GM18499 (cell line): ENCODE data around the gene HERC4.
"Not testable (repeated sequence)": the region's sequence is repeated elsewhere in the genome, so short reads cannot be mapped to it uniquely, and the experiment has no call there.

Experiments used
- ATAC-seq: cut with Tn5 transposase; IDR thresholded peaks from one replicate; pipeline ENCODE4 v1.9.1; 2021; ENCODE audit warnings: moderate number of reproducible peaks; ENCODE audit not compliant: insufficient read depth, unreplicated experiment

Gene HERC4

DNA sequence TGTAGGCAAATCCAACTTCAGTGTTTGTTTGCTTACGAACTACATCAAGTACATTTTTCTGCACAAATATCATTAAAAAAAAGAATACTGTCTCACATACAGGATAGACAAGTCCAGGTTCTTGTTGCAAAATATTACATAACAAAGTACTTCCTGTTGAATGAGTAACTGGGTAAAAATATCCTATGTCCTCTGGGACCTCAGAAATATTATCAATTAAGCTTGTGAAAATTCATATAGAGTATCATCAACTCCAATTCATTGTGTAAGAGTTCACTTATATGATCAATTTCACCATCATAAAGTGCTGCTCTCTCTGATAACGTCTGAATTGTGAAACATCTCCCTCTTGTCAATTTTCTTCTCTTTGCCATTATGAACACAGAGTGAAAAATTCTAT lies 22.6 kb downstream of the HERC4 start:
- no peak for ATAC-seq

DNA sequence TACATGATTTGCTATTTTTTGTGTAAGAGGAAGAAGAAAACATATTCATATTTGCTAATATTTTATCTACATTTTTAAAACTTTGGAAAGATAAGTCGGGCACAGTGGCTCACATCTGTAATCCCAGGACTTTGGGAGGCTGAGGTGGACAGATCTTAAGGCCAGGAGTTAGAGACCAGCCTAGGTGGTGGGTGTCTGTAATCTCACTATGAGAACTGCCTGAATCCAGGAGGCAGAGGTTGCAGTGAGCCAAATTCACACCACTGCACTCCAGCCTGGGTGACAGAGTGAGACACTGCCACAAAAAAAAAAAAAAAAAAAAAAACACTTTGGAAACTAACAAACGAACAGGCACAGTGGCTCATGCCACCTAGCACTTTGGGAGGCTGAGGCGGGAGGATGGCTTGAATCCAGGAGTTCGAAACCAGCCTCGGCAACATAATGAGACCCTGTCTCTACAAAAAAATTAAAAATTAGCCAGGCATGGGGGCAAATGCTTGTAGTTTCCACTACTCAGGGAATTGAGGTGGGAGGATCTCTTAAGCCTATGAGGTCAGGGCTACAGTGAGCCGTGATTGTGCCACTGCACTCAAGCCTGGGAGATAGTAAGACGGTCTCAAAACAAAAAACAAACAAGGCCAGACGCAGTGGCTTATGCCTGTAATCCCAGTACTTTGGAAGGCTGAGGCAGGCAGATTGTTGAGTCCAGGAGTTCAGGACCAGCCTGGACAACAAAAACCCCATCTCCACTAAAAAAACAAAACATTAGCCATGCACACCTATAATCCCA lies 25.6 kb downstream of the HERC4 start:
- ATAC-seq: no peak

DNA sequence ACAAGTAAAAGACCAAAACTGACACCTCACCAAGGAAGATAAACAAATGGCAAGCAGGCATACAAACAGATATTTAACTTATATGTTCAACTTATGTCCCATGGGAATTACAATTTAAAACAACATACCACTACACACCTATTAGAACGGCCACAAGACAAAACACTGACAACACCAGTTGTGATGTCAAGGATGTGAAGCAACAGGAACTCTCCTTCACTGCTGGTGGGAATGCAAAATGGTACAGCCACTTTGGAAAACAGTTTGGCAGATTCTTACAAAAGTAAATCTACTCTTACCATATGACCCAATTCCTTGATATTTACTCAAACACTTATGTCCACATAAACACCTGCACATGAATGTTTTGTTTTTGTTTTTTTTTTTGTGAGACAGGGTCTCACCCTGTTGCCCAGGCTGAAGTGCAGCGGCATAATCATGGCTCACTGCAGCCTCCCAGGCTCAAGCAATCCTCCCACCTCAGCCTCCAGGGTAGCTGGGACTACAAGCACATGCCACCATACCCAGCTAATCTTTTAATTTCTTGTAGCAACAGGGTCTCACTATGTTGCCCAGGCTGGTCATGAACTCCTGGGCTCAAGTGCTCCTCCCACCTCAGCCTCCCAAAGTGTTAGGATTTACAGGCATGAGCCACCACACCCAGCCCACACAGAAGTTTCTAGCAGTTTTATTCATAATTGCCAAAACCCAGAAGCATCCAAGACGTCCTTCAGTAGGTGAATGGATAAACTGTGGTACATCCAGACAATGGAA lies 27.3 kb downstream of the HERC4 start:
- no peak for ATAC-seq

DNA sequence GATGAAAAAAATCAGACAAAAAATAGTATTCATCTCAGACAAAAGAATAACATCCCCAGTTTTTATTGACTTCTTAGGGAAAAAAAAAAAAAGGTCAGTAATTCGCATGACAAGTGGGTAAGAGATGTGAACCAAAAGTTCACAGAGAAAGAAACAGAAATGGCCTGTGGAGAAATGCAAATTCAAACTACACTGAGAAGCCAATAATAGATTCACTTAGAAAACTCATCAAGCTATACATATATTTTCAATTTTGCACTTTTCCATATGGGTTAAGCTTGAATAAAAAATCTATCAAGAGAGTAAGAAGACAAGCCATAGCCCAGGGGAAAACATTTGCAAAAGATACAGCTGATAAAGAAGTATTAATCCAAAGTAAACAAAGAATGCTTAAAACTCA lies 28.0 kb downstream of the HERC4 start:
- no peak for ATAC-seq

DNA sequence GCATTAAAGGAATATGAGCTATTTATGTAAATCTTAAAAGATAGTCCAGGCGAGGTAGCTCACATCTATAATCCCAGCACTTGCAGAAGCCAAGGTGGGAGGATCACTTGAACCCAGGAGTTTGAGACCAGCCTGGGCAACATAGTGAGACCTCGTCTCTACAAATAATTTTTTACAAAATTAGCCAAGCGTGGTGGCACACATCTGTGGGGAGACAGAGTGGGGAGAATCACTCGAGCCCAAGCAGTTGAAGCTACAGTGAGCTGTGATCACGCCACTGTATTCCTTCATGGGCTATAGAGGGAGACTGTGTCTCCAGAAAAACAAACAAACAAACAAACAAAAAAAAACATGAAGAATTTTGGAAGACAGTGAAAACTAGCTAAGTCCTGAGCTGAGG lies 28.4 kb downstream of the HERC4 start:
- no peak for ATAC-seq

DNA sequence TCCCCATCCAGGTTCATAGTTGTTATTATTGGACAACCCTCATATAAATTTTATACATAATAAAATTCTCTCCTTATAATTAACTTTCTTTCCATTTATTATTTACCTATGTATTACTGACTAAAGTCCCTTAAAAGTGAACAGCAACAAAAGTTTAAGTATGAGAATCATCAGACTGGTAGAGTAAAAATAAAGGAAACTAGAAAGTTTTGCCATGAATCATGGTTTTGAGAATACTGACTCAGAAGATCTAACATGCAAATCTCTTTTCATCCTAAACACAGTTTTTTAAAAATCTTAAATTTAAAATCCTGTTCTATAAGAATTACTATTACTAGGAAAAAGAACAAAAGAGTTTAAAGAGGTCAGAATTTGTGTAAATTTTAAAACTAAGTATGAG lies 32.1 kb downstream of the HERC4 start:
- no peak for ATAC-seq

DNA sequence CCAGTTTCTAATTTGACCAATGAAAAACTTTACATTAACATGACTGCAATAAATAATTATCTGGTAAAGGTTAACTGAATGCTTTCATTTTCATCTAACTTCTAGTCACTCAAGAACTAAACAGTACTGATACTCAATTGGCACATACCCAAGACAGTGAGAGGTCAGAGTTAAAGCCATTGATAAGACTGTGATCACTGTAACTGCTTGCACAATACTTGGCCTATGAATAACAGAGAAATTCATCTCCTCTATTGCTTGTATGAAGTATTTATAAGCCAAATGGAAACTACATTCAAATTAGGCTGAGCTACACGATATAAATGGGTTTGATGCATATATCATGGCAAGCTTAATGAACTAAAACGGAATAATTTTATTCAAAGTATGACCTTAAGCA lies 43.0 kb downstream of the HERC4 start:
- no peak for ATAC-seq

DNA sequence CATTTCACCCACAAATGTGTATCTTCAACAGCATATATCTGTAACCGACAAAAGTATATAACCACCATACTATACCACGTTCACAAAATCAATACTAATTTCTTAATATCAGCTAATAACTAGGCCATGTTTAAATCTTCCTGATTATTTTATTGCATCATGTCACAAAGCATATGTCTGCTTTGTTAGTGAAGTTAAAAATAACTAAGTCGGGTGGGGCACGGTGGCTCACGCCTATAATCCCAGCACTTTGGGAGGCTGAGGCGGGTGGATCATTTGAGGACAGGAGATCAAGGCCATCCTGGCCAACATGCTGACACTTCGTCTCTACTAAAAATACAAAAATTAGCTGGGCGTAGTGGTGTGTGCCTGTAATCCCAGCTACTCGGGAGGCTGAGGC lies 47.7 kb downstream of the HERC4 start:
- no peak for ATAC-seq

DNA sequence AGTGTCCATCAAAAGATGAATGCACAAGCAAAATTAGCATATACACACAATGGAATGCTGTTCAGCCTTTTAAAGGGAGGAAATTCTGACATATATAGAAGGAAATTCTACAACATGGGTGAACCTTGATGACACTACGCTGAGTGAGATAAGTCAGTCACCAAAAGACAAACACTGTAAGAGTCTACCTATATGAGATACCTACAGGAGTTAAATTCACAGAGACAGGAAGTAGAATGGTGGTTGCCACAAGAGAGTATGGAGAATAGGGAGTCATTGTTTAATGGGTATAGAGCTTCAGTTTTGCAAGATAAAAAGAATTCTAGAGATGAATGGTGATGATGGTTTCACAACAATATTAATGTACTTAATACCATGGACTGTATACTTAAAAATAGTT lies 51.8 kb downstream of the HERC4 start:
- ATAC-seq: no peak

DNA sequence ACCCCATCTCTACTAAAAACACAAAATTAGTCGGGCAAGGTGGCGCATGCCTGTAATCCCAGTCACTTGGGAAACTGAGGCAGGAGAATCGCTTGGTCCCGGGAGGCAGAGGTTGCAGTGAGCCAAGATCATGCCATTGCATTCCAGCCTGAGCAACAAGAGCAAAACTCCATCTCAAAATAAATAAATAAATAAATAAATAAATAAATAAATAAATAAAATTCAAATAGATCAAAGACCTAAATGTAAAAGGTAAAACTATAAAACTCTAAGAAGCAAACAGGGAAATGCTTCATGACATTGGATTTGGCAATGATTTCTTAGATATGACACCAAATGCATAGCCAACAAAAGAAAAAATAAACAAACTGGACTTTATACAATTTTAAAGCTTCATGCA lies 52.8 kb downstream of the HERC4 start:
- ATAC-seq: not testable (repeated sequence)

DNA sequence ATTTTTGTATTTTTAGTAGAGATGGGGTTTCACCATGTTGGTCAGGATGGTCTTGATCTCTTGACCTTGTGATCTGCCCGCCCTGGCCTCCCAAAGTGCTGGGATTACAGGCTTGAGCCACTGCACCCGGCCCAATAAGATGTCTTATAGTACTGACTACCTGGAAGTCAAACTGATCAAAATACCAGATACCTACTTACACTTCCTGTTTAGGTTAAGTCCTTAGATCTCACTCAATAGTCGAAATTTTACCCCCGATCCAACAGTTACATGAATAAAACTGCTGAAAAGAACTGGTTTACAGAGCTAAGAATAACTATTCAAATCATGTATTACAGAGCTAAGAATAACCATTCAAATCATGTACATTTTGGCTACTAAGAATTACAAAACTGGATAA lies 58.6 kb downstream of the HERC4 start:
- not testable (repeated sequence) for ATAC-seq

DNA sequence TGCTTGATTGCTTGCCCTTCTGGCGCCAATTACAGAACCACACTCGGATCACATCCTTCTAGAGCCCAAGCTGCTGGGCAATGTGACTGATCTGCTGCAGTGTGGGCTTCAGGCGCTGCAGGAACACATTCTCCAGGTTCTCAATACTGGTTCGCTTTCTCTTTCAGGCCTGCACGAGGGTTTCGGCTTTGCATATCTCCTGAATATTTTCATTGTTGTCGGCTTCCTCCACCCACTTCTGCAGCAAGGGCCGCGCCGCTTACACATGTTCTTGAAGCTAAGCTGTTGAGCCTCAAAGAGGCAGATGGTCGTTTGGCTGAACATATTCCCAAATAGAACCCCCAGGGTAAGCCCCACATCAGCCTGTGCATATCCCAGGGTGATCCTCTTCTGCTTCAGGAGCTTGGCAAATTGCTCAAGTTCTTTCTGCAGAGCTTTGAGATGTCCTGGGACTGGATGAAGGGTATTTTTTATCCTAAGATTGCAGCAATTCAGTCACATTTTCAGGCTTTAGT lies 64.6 kb downstream of the HERC4 start:
- ATAC-seq: no peak

DNA sequence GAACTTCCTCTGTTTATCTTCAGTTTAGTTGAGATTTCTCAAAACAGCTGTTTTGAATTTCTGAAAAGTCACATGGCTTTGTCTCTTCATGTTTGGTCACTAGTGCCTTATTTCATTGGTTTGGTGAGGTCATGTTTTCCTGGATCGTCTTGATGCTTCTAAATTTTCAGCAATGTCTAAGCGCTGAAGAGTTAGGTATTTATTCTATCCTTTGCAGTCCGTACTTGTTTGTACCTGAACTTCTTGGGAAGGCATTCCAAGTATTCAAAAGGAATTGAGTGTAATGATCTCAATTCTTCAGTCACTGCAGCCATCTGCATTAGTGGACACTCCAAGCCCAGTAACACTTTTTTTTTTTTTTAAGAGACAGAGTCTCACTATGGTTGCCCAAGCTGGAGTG lies 67.7 kb downstream of the HERC4 start:
- no peak for ATAC-seq

DNA sequence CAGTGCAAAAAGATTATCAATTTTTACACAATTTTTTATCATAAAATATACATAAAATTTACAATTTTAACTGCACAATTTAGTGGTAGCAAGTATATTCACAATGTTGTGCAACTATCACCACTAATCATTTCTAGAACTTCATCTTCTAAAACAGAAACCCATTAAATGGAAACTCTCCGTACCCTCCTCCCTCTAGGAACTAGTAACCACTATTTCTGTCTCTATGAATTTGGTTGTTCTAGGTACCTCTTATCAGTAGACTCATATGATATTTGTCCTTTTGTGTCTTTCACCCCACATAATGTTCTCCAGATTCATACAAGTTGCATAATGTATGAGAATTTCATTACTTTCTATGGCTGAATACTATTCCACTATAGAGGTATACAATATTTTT lies 73.5 kb downstream of the HERC4 start:
- no peak for ATAC-seq

DNA sequence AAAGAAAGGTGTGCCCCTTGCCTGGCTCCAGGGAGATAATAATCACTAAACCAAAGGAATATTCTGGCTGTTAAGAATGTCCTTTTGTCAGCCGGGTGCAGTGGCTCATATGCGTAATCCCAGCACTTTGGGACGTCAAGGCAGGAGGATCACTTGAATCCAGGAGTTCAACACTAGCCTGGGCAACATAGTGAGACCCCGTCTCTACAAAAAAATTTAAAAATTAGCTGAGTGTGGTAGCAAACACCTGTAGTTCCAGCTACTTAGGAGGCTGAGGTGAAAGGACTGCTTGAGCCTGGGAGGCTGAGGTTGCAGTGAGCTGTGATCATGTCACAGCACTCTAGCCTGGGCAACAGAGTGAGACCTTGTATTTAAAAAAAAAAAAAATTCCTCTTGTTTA lies 74.1 kb downstream of the HERC4 start:
- no peak for ATAC-seq

DNA sequence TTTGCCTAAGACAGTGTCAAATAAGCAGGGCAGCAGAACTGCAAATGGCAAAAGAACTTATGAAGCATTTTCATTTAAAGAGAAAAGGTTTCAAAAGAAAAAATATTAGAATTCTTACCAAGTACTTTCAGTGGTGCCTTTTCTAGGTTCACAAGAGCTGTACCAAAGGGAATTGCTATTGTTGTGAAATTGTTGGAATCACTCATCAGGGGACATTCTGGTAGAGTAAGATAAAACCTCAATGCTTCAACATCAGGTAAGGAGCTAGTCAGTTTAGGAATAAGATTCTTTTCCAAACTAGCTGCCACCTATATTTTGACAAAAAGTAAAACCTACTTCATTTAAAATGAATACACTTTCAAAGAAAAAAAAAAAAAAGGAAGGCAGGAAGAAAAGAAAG lies 85.0 kb downstream of the HERC4 start:
- no peak for ATAC-seq

DNA sequence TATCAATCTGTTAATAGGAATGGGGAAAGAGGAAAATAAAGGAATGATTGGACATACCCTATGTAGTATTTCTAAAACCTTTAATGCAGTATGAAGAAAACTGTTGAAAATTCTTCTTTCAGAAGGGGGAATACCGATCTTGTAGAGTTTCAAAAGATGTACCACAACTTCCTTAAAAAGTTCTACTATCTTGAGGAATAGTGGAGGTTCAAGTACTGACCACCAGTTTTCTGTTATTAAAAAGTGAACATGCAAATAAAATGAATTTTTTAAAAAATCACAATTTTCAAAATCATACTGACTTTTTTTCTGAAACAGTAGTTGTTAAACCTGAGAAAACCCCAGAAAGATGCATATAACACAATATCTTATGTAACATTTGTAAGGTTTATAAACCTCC lies 86.5 kb downstream of the HERC4 start:
- ATAC-seq: no peak

DNA sequence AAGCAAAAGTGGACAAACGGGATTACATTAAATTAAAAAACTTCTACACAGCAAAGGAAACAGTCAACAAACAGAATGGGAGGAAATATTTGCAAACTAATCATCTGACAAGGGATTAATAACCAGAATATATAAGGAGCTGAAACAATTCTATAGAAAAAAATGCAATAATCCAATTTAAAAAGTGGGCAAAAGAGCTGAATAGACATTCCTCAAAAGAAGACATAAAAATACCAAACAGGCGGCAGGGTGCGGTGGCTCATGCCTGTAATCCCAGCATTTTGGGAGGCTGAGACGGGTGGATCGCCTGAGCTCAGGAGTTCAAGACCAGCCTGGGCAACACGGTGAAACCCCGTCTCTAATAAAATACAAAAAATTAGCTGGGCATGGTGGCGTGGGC lies 92.5 kb downstream of the HERC4 start:
- ATAC-seq: not testable (repeated sequence)

DNA sequence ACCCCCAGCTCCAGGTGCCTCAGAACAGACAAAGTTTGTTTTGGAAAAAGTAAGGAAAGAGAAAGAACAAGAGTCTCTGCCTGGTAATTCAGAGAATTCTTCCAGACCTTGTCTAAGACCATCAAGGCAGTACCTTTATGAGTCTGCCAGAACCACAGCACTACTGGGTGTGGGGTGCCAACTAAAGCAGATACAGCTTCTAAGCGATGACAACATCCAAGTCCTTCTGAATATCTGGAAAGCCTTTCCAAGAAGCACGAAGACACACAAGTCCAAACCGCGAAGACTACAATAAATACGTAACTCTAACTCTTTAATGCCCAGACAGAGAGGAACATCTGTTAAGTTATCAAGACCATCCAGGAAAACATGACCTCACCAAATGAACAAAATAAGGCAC lies 96.3 kb downstream of the HERC4 start:
- no peak for ATAC-seq

DNA sequence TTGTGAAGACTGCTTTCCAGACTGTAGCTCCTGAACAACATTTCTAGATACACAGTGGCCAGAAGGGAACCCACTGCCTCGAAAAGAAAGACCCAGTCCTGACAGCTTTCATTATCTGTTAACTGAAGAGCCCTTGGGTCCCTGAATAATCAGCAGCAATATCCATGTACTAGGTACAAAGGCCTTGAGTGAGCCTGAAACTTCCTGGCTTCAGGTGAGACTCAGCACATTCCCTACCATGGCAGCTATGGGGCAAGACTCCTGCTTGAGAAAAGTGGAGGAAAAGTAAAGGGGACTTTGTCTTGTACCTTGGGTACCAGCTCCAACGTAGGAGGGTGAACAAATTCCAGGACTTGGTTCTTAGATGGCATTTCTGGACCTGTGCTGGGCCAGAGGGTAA lies 97.8 kb downstream of the HERC4 start:
- no peak for ATAC-seq

DNA sequence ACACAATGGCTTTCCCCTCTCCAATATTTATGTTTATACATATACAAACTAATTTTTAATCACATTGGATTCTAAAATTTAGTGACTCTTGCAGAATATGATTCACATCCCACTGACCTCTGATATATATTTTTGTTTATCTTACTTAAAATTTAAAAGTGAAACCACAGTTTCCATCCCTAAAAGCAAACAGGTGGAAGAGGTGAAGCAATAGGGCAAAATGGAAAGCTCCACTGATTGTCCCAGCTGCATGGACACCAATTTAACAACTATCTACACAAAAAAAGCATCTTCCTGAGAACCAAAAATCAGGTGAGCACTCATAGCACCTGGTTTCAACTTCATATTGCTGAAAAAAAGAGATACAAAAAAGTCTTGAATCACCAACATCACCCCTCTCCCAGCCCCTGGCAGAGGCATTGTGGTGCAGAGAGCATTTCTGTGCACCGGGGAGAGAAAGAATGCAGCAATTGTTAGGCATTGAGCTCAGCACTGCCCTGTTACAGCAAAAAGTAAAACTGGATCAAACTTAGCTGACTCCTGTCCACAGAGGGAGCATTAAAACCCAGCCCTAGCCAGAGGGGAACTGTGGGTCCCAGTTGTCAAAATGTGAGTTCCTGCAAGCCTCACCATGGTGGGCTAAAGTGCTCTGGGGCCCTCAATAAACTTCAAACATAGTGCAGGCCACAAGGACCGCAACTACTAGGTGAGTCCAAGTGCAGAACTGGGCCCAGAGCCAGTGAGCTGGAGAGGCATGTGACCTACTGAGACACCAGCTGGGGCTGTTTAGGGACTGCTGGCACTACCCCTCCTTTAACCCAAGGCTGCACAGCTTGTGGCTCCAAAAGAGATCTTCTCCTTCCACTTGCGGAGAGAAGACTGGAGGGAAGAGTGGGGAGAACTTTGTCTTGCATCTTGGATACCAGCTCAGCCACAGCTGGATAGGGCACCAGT lies 98.5 kb downstream of the HERC4 start:
- no peak for ATAC-seq
